Neutrophil (primary cell): ENCODE results near the gene TTC23.
"Not testable (repeated sequence)": the region's sequence is repeated elsewhere in the genome, so short reads cannot be mapped to it uniquely, and the experiment has no call there.

Source experiments
- H3K27ac ChIP-seq: fragments of 200-600 bp; sonication (generic); 2 replicates; pipeline ENCODE4 v1.5.1; 2016; ENCODE audit warnings: mild to moderate bottlenecking, moderate library complexity
- H3K27me3 ChIP-seq: fragments of 200-600 bp; sonication (generic); 2 replicates; pipeline ENCODE4 v1.6.0; 2016; ENCODE audit warnings: mild to moderate bottlenecking
- H3K36me3 ChIP-seq: fragments of 200-600 bp; sonication (generic); 2 replicates; pipeline ENCODE4 v1.5.1; 2017
- H3K4me1 ChIP-seq, 2 experiments: fragments of 200-600 bp in 1 of 2; sonication (generic) in 1 of 2; 1 replicate in 1 of 2; 2 replicates in 1 of 2; pipeline versions ENCODE4 v1.5.1 to v1.6.1; 2013 to 2016; ENCODE audit warnings: low read depth in 1 of 2, low read length in 1 of 2, mild to moderate bottlenecking in 1 of 2, moderate library complexity in 1 of 2; ENCODE audit not compliant: control insufficient read depth in 1 of 2, insufficient read depth in 1 of 2
- H3K4me3 ChIP-seq, 2 experiments: fragments of 200-600 bp in 1 of 2; sonication (generic) in 1 of 2; 1 replicate in 1 of 2; 2 replicates in 1 of 2; pipeline ENCODE4 v1.5.1; 2013 to 2016; ENCODE audit warnings: low read depth in 1 of 2, low read length in 1 of 2, mild to moderate bottlenecking in 1 of 2, moderate library complexity in 1 of 2
- H3K9me3 ChIP-seq: fragments of 200-600 bp; sonication (generic); 2 replicates; pipeline ENCODE4 v1.5.1; 2016
- CTCF ChIP-seq: fragments of 200-600 bp; sonication (generic); IDR thresholded peaks from 2 replicates; pipeline ENCODE4 v1.5.1; 2016; ENCODE audit warnings: antibody characterized with exemption

Gene TTC23

GRCh38 chr15:99197856-99198255 is 51.5 kb downstream of the TTC23 start:
- no peak for TF ChIP-seq CTCF
- H3K27me3 ChIP-seq, result no peaks in the 10 kb centered on the region

GRCh38 chr15:99192181-99192580 is 57.2 kb downstream of the TTC23 start:
- not testable (repeated sequence) for H3K36me3 ChIP-seq, H3K27ac ChIP-seq, H3K27me3 ChIP-seq, H3K4me3 ChIP-seq, H3K4me1 ChIP-seq, H3K9me3 ChIP-seq

More at GRCh38 chr15:99197856-99198255, 51.5 kb downstream of the TTC23 start:
- no peaks in the 10 kb centered on the region for H3K36me3 ChIP-seq
- H3K4me3 ChIP-seq, result no peak overlapping the region
- no peaks in the 10 kb centered on the region for H3K9me3 ChIP-seq
- H3K27ac ChIP-seq, result no peak overlapping the region
- H3K4me1 ChIP-seq, result no peaks in the 10 kb centered on the region

GRCh38 chr15:99187936-99188335 is 61.4 kb downstream of the TTC23 start:
- Histone ChIP-seq H3K27me3 (no peaks in the 10 kb centered on the region), H3K9me3 (no peaks in the 10 kb centered on the region), H3K36me3 (no peaks in the 10 kb centered on the region), H3K4me3 (no peak overlapping the region), H3K4me1 (no peaks in the 10 kb centered on the region), H3K27ac (no peak overlapping the region)
- TF ChIP-seq CTCF, result no peak

- Histone ChIP-seq H3K4me1 (peaks cover 0 to 3% of the 10 kb centered on the region in 2 experiments), H3K9me3 (no peaks in the 10 kb centered on the region), H3K27ac (no peak overlapping the region), H3K4me3 (no peak overlapping the region), H3K27me3 (no peaks in the 10 kb centered on the region), H3K36me3 (no peaks in the 10 kb centered on the region)
- TF ChIP-seq CTCF, result no peak
Observed at GRCh38 chr15:99185414-99186130, 63.8 kb downstream of the TTC23 start.

- no peak overlapping the region for H3K4me3 ChIP-seq
- no peak for TF ChIP-seq CTCF
Observed at GRCh38 chr15:99182791-99183190, 66.6 kb downstream of the TTC23 start.

GRCh38 chr15:99181545-99181971 is 67.8 kb downstream of the TTC23 start:
- H3K9me3 ChIP-seq, result no peaks in the 10 kb centered on the region

More at GRCh38 chr15:99182791-99183190, 66.6 kb downstream of the TTC23 start:
- no peaks in the 10 kb centered on the region for H3K36me3 ChIP-seq
- no peak overlapping the region for H3K27ac ChIP-seq
- peaks cover 0 to 3% of the 10 kb centered on the region in 2 experiments for H3K4me1 ChIP-seq
- no peaks in the 10 kb centered on the region for H3K27me3 ChIP-seq
- no peaks in the 10 kb centered on the region for H3K9me3 ChIP-seq

More at GRCh38 chr15:99181545-99181971, 67.8 kb downstream of the TTC23 start:
- H3K36me3 ChIP-seq, result no peaks in the 10 kb centered on the region
- no peaks in the 10 kb centered on the region for H3K27me3 ChIP-seq
- TF ChIP-seq CTCF, result no peak
- peaks cover 0 to 3% of the 10 kb centered on the region in 2 experiments for H3K4me1 ChIP-seq
- no peak overlapping the region for H3K27ac ChIP-seq
- H3K4me3 ChIP-seq, result no peak overlapping the region
